Suprapubic skin (tissue), 4 donors: Measurements from ENCODE around the gene WFDC2.

Source experiments
- CTCF ChIP-seq, 2 donors: fragments of 200-600 bp in 1 of 2; fragments of 450-650 bp in 1 of 2; sonication (generic) in 1 of 2; IDR thresholded peaks; one replicate each; pipeline ENCODE4 v1.5.1; 2016 to 2019; ENCODE audit warnings: antibody characterized with exemption in 2 of 2, mild to moderate bottlenecking in 1 of 2, moderate library complexity in 1 of 2
- EP300 ChIP-seq: sonication (generic); formaldehyde crosslinking; IDR thresholded peaks from one replicate; pipeline ENCODE4 v1.6.1; 2017; ENCODE audit warnings: antibody characterized with exemption
- POLR2A ChIP-seq, 2 donors: fragments of 450-650 bp; IDR thresholded peaks; one replicate each; pipeline ENCODE4 v1.6.1; 2017; ENCODE audit warnings: antibody characterized with exemption in 2 of 2, mild to moderate bottlenecking in 2 of 2, moderate library complexity in 2 of 2
- POLR2AphosphoS5 ChIP-seq, 3 donors: sonication (generic); formaldehyde crosslinking; IDR thresholded peaks; one replicate each; pipeline ENCODE4 v1.6.1; 2017; ENCODE audit warnings: antibody characterized with exemption in 3 of 3

GRCh38 chr20:45459606-45460005 is 9.9 kb upstream of the WFDC2 start:
- TF ChIP-seq POLR2A (IDR thresholded peaks at IDR 0.05), result no peak
- no peak for TF ChIP-seq CTCF (IDR thresholded peaks at IDR 0.05)
- no peak for TF ChIP-seq POLR2AphosphoS5 (IDR thresholded peaks at IDR 0.05)
- no peak for TF ChIP-seq EP300
